ENCODE data around the gene GRAP2.

DNA sequence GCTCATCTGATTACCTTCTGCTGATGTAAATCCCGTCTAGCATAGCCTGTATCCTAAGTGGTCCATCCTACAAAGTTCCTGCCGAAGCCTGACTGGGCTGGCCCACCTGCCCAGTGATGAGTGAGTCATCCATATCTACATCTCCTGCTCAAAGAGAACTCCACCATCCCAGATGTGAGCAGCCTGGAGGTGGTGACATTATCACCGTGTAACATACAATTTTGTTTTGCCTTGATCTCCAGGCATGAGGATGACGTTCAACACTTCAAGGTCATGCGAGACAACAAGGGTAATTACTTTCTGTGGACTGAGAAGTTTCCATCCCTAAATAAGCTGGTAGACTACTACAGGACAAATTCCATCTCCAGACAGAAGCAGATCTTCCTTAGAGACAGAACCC lies 64.9 kb downstream of the GRAP2 start:
- TF ChIP-seq, protein P1, sequence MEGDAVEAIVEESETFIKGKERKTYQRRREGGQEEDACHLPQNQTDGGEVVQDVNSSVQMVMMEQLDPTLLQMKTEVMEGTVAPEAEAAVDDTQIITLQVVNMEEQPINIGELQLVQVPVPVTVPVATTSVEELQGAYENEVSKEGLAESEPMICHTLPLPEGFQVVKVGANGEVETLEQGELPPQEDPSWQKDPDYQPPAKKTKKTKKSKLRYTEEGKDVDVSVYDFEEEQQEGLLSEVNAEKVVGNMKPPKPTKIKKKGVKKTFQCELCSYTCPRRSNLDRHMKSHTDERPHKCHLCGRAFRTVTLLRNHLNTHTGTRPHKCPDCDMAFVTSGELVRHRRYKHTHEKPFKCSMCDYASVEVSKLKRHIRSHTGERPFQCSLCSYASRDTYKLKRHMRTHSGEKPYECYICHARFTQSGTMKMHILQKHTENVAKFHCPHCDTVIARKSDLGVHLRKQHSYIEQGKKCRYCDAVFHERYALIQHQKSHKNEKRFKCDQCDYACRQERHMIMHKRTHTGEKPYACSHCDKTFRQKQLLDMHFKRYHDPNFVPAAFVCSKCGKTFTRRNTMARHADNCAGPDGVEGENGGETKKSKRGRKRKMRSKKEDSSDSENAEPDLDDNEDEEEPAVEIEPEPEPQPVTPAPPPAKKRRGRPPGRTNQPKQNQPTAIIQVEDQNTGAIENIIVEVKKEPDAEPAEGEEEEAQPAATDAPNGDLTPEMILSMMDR (IDR thresholded peaks at IDR 0.05), result no peak
- no peak for TF ChIP-seq POLR2AphosphoS5 (IDR thresholded peaks at IDR 0.05)

Data from breast epithelium (tissue), 3 donors.